GM18867 (cell line): Measurements from ENCODE around the gene FRMD3.
"Not testable (repeated sequence)": the region's sequence is repeated elsewhere in the genome, so short reads cannot be mapped to it uniquely, and the experiment has no call there.

Experiments used
- ATAC-seq: cut with Tn5 transposase; IDR thresholded peaks from one replicate; pipeline ENCODE4 v1.9.1; 2021; ENCODE audit warnings: mild to moderate bottlenecking, moderate library complexity; ENCODE audit not compliant: unreplicated experiment

Gene FRMD3

DNA sequence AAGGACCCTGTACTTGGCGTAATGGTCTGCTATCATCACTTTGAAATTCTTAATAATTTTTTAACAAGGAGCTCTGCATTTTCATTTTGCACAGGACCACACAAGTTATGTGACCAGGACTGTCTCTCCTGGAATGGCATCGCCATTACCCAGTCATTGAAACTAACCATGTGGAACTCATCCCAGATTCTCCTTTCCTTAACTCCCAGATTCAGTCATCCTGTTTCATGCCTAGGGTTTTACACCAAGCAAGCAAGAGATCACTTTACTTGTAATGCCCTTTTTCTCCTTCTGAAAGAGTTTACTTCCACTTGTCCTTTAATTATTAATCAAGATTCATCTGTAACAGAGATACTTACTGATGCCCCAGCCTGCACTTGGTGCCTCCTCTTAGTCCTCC lies 12.0 kb downstream of the FRMD3 start:
- no peak for ATAC-seq

DNA sequence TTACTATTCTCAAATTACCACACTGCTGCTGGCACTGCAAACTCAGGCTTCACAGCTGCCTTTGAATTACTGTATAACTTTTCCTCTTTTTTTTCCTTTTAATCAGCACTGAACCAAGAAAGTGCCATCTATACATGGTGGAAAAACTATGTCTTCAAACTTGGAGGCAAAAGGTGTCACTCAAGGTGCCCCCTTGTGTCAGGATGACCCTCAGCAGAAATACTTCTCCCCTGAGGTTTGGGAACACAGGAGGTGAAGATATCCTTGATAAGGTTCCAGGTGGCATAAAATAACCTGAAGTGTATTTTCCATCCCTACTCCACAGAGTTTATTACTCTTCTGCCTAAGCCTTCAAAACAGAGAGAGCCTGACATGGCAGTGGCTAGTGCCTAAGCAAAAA lies 14.5 kb downstream of the FRMD3 start:
- no peak for ATAC-seq

DNA sequence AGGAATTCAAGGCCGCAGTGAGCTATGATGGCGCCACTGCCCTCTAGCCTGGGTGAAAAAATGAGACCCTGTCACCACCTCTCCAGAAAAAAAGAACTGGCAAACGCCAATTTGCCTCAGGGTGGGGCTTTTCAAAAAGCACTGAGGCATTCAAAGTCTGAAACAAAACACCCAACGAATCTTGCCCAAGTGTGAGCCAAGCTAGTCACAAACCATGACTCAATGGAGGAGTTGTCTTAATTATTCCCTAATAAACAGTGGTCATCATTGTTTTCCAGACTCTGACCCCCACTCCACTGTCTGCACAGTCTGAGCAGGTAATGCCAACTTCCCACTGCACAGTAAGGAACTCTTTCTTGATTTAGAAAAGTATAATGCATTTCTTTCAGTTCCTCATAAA lies 16.8 kb downstream of the FRMD3 start:
- no peak for ATAC-seq

DNA sequence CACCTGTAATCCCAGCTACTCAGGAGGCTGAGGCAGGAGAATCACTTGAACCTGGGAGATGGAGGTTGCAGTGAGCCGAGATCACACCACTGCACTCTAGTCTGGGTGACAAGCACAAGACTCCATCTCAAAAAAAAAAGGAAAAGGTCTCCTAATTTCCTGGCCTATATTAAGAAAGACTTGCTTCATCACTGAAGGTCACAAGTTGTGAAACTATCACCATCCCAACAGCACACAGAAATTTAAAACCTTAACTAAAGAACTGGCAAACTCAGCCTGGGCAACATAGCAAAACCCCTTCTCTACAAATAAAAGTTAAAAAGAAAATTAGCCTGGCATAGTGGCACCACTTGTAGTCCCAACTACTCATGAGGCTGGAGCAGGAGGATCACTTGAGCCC lies 17.2 kb downstream of the FRMD3 start:
- no peak for ATAC-seq

DNA sequence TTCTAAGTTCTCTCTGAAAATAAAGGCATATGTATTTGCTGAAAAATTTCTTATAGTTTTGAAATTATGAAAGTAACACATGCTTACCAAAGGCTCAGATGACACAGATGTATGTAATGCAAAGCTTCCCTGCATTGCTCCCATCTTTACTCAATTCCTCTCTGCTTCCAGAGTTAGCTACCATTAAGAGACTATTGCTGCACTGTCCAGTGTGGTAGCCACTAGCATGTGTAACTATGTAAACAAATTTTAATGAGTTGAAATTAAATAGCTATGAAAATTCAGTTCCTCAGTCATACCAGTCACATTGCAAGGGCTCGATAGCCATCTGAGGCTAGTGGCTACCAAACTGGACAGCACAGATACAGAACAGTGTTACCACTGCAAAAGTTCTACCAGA lies 17.9 kb downstream of the FRMD3 start:
- ATAC-seq: no peak

DNA sequence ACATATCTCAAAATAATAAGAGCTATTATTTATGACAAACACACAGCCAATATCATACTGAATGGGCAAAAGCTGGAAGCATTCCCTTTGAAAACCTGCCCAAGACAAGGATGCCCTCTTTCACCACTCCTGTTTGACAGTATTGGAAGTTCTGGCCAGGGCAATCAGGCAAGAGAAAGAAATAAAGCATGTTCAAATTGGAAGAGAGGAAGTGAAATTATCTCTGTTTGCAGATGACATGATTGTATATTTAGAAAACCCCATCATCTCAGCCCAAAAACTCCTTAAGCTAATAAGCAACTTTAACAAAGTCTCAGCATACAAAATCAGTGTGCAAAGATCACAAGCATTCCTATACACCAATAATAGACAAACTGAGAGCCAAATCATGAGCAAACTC lies 20.2 kb downstream of the FRMD3 start:
- ATAC-seq: not testable (repeated sequence)

DNA sequence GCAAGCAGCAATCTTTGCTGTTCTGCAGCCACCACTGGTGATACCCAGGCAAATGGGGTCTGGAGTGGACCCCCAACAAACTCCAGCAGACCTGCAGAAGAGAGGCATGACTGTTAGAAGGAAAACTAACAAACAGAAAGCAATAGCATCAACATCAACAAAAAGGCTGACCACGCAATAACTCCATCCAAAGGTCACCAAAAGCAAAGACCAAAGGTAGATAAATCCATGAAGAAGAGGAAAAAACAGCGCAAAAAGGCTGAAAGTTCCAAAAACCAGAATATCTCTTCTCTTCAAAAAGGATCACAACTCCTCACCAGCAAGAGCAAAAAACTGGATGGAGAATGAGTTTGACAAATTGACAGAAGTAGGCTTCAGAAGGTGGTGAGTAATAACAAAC lies 23.4 kb downstream of the FRMD3 start:
- ATAC-seq: no peak

DNA sequence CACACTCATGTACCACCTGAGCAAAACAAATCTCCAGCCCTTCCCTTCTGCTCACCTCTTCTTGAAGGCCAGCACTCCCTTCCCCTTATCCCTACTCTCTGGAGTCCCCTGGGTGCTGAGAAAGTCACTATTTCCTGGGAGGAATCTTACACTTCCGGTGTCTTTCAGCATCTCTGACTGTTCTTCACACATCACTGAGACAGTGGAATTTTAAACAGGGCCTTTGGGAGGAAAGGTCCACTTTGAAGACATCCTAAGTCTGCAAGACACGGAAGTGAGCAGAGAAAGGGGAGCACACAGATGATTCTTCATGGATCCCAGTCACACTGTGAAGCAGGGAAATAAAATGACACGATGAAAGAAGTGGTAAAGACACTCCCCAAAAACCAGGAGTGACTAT lies 25.6 kb downstream of the FRMD3 start:
- no peak for ATAC-seq

DNA sequence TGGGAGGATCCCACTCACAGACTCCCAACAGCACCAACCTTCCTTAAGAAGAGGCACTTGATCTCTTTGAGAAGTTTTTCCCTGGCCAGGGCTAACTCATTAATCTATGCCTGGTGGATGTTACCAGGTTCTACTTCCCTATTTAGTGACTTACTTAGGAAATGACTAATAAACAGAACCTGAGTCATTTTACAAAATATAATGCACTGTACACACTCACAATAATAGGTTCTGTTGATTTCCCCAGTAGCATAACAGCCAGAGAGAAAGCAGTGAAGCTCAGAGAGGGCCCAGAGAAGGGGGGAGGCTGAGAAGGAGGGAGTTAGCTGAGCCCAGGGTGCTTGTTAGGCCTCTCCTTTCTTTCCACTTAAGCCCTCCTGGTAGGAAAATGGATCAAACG lies 27.1 kb downstream of the FRMD3 start:
- peak; percentile 95 for ATAC-seq

DNA sequence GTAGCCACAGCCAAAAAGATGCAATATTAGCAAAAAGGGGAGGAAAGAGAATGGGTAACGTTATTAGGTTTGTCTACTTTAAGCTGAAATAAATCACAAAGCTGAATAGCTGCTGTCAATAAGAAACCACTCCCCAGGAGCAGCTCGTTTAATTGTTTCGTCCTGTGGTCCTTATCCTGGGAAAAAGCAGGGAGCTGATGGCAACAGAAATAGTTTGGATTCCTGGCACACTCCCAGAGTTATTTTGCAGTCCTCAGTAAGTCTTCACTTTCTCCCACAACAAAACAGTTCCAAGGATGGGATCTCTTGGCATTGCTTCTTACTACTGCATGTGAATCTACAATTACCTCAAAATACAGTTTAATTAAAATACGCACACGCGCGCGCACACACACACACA lies 28.8 kb downstream of the FRMD3 start:
- no peak for ATAC-seq

DNA sequence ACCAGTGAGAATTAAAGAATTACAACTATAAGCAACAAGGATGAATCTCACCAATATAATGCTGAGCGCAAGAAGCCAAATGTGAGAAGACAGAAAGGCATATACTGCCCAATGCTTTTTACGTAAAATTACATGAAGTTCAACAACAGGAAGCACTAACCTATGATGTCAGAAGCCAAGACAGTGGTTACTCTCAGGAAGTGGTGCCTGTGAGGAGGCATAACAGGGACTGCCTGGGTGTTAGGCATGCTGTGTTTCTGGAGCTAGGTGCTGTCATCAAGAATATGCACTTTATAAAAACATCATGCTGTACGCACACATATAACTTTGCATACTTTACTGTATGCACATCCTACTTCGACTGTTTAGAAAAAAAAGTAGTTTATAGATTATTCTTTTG lies 30.1 kb downstream of the FRMD3 start:
- ATAC-seq: no peak

DNA sequence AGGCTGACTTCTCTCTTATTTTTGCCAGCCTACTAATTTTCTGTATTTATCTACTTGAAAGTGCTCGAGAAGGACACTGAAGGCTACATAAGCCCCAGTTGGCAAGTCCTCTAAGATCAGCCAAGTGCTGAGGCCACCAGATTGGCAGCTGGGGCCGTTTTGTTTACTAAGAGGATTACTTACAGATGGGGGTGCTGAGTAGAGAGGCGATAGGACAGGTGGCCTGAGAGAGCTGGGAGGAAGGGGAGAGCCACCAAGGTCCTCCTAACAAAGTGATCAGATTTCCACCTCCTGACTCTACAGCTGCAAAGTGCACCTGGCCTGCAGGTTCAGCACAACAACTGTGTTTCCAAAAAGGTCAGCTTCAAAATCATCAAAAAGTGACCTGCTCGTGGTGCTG lies 32.9 kb downstream of the FRMD3 start:
- ATAC-seq: no peak

DNA sequence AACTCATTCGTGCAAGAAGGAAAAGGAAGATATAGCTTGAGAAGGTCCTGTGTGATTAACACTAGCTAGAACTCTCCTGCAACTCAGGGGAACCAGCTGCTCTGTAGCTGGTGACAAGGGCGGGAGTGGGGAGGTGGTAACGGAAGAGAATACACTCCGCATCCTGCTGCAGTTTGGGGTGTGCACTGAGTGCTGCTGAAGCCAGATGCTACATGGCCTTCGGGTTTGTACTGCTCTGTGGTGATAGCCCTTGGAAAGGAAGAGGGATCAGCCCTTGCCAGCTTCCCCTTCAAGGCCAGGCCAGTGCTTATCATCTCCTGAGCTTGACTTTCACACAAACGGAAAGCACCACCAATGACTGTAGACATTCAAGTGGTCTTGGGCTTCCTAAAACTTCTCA lies 34.3 kb downstream of the FRMD3 start:
- ATAC-seq: no peak

DNA sequence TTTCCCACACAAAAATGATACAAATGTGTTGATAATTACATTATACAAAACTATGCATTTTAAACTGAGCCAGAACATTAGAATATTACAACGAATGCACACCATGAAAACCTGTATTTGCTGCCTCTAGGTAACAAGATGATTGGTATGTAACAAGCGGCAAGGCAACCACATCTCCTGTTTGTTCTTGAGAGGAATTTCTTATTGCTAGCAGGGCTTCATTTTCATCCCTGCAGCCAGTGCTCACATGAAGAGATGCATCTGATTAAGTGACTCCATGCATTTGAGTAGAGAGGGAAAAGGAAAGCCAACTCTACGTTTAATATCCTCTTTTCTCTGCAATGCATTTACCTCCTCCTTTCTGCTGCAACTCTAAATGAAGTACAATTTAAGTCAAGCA lies 36.6 kb downstream of the FRMD3 start:
- no peak for ATAC-seq

DNA sequence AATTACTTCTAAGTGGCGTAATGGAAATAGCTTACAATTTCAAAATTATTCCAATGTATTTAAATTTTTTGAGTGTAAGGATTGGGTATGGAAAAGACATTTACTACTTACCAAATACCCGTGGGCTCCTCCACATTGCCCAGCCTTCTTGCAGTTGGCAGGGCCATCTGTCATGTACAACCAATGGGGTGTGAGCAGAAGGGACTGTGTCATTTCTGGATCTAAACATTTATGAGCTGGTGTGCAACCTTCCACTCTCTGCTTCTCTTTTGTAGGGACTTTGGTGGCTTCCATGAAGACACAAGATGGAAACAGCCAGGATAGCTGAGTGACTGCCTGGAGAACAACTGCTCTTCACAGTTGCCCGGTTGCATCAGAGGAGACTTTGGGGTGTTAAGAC lies 40.8 kb downstream of the FRMD3 start:
- no peak for ATAC-seq

DNA sequence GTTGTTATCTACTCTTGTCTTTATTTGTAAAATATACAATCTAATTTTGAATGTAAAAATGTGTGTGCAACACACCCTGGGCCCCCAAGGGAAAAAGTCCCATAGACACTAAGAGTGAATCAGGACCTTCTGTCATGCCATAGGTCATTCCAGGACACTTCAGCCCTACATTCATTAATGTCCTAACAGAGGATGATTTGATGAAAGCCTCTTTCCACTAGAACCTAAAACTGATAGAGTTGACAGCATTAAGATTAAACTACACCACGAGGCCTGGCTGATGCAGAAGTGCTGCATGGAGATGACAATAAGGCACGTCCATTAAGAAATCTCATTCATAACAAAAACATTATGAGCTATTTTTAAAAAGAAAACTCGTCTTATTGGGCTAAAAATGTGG lies 46.2 kb downstream of the FRMD3 start:
- ATAC-seq: no peak

DNA sequence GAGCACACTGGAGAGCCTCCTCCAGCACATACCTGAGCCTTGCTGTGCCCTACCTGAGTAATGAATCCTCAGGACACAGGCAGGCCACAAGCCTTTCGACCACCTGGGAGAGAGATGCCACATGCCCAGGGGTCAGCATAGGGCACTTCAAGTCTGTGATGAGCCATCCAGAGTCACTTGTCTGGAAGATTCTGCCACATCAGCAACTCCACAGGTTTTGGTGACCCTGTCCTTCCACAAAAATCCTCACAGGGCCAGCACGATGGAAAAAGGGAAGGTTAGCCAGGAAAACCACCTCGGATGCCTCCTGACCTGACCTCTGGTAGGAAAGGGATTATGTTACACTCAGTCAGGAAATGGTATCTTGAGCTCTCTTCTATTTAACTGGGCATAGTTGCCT lies 46.8 kb downstream of the FRMD3 start:
- ATAC-seq: no peak

DNA sequence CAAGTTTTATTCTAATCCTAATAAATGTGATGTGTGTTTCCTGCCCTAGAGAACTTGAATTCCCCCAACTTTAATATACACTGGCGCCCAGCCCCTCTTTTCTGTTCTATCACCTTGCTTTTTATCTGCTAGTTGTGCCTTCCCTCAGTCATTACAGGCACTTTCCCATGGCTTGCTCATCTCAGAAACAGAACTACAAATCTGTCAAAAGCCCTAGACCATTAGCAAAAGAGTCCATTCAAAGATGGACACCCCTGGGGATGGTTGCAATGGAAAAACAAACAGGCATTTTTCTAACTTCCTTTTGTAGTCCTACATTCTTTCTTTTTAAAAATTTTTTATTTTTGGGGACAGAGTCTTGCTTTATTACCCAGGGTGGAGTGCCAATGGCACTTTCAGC lies 48.2 kb downstream of the FRMD3 start:
- no peak for ATAC-seq

DNA sequence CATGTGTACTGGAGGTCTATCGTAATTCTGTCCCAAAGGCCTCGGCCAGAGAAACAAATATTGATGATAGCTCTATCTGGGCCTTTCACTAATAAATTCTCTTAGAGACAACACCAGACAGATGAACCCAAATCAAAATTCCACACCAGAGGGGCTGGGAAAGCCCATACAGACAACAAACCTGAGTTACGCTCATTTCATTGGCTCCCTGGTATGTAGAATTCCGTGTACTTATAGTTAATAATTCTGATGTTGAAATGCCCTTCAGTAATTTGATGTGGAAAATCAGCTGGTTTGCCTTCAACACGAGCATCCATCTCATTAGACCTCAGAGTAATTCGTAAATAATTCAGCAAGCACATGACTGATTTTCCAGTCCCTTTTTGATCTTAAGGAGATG lies 53.2 kb downstream of the FRMD3 start:
- ATAC-seq: no peak

DNA sequence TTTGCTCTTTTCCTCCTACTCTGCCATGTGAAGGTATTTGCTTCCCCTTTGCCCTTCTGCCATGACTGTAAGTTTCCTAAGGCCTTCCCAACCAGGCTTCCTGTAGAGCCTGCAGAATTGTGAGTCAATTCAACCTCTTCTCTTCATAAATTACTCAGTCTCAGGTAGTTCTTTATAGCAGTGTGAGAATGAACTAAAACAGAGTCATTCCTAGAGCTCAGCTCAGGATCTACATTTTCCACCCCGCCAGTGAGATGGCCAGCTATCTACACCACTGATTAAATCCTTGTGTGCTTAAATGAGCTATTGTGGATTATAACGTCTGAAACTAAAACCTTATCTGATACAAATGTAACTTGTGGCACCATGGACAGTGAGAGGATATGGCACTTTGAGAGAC lies 55.0 kb downstream of the FRMD3 start:
- no peak for ATAC-seq

DNA sequence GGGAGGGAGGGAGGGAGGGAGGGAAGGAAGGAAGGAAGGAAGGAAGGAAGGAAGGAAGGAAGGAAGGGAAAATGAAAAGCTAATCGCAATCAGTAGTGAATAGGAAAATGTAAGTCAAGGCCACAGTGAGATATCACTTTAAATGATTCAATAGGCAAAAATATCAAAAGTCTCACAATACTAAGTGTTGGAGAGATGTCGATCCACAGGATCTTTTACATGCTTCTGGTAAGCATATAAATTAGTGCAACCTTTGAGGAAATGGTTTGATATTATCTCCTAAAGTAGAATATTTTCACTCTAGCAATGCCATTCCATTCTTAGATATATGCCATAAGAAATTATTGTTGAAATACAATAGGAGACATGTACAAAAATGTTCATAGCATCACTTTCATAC lies 58.4 kb downstream of the FRMD3 start:
- ATAC-seq: no peak

DNA sequence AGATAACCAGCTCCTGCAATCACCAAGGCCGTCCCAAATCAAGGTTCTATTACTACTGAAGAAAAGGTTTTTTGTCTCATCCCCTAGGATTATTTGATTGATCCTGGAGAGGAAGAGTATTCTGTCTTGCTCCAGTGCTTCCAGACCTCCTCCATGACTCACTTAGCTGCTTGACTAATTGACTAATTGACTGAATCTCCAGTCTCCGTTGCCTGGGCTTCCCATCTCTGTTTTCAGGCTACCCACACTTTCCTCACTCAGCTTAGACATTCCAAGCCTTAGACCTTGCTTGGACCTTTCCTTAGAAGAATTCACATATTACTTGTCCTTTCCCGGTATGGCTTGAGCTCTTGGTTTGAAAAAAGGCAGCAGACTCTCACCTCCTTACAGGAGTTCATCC lies 60.6 kb downstream of the FRMD3 start:
- ATAC-seq: no peak

DNA sequence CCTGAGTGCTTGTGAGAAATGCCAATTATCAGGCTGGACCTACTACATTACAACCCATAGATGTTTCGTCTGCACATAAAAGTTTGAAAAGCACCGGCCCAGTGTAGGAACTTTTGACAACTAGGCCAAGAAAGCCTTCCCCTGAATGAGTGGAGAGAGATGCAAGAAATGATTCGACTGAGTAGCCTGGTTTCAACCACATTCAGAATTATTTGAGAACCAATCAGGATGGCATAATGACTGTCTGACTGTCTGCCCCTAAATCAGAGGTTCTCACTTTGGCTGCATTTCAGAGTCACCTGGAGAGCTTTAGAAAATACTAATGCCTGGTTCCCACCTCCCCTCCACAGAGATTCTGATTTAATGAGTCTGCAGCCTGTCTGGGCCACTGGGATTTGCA lies 61.1 kb downstream of the FRMD3 start:
- ATAC-seq: no peak

DNA sequence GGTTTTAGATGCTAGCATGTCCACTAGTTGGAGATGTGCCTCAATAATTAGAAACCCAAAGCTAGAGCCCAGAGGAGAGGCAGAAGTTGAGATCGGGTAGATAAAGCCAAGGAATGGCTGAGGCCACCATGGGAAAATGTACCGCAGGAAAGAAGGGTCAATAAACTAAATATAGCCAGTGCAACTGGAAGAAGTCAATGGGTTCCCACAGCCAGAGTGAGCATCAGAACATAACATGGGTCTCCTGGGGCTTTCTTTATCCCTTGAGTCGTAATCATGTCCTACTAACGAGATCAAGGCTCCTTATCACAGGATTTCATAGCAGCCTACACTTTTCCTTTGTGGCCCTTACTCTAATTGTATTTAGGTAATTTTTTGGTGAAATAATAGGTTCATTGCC lies 61.7 kb downstream of the FRMD3 start:
- ATAC-seq: no peak
